ENCODE data around the gene SYNDIG1. TPM values are rescaled to one million over a fixed set of nuclear protein-coding genes. Genes with fewer than 3 reads are reported as not detected.

The SYNDIG1 gene
- total RNA-seq, 1 donor from 2014 or later: 0.49 TPM

- Mint-ChIP-seq H3K4me3 (no peak overlapping the region), H3K27ac (ENCODE audit: unreplicated experiment) (no peak overlapping the region), H3K36me3 (ENCODE audit: low read depth) (no peaks in the 10 kb centered on the region), H3K4me1 (peaks cover 20% of the 10 kb centered on the region), H3K9me3 (no peaks in the 10 kb centered on the region), H3K27me3 (ENCODE audit: low read depth) (no peaks in the 10 kb centered on the region)
- DNase-seq (ENCODE audit: low read depth, low spot score): no peak
- no peak for TF ChIP-seq CTCF (conservative IDR thresholded peaks at IDR 0.05)
These were observed 163.6 kb downstream of the SYNDIG1 start for GRCh38 chr20:24633026-24633425.

- Mint-ChIP-seq H3K27me3 (ENCODE audit: low read depth) (no peaks in the 10 kb centered on the region), H3K9me3 (no peaks in the 10 kb centered on the region), H3K27ac (ENCODE audit: unreplicated experiment) (no peak overlapping the region), H3K36me3 (ENCODE audit: low read depth) (no peaks in the 10 kb centered on the region), H3K4me1 (peaks cover 20% of the 10 kb centered on the region), H3K4me3 (no peak overlapping the region)
- DNase-seq (ENCODE audit: low read depth, low spot score): no peak
- no peak for TF ChIP-seq CTCF (conservative IDR thresholded peaks at IDR 0.05)
These were observed 164.1 kb downstream of the SYNDIG1 start for GRCh38 chr20:24633521-24633920.

GRCh38 chr20:24634855-24635254 is 165.4 kb downstream of the SYNDIG1 start:
- no peaks in the 10 kb centered on the region for H3K36me3 Mint-ChIP-seq (ENCODE audit: low read depth)
- no peak for DNase-seq (ENCODE audit: low read depth, low spot score)
- no peaks in the 10 kb centered on the region for H3K9me3 Mint-ChIP-seq
- peaks cover 20% of the 10 kb centered on the region for H3K4me1 Mint-ChIP-seq
- no peak overlapping the region for H3K27ac Mint-ChIP-seq (ENCODE audit: unreplicated experiment)
- no peak overlapping the region for H3K4me3 Mint-ChIP-seq
- H3K27me3 Mint-ChIP-seq (ENCODE audit: low read depth): no peaks in the 10 kb centered on the region
- TF ChIP-seq CTCF (conservative IDR thresholded peaks at IDR 0.05): no peak

GRCh38 chr20:24636626-24637025 is 167.2 kb downstream of the SYNDIG1 start:
- H3K27ac Mint-ChIP-seq (ENCODE audit: unreplicated experiment): no peak overlapping the region
- no peak overlapping the region for H3K4me3 Mint-ChIP-seq
- TF ChIP-seq CTCF (conservative IDR thresholded peaks at IDR 0.05): no peak
- H3K27me3 Mint-ChIP-seq (ENCODE audit: low read depth): no peaks in the 10 kb centered on the region
- H3K9me3 Mint-ChIP-seq: no peaks in the 10 kb centered on the region
- no peaks in the 10 kb centered on the region for H3K36me3 Mint-ChIP-seq (ENCODE audit: low read depth)
- H3K4me1 Mint-ChIP-seq: peaks cover 20% of the 10 kb centered on the region
- no peak for DNase-seq (ENCODE audit: low read depth, low spot score)

- no peak for TF ChIP-seq CTCF (conservative IDR thresholded peaks at IDR 0.05)
- no peak overlapping the region for H3K4me3 Mint-ChIP-seq
- H3K36me3 Mint-ChIP-seq (ENCODE audit: low read depth): no peaks in the 10 kb centered on the region
- no peaks in the 10 kb centered on the region for H3K27me3 Mint-ChIP-seq (ENCODE audit: low read depth)
- no peak for DNase-seq (ENCODE audit: low read depth, low spot score)
- H3K27ac Mint-ChIP-seq (ENCODE audit: unreplicated experiment): no peak overlapping the region
- H3K4me1 Mint-ChIP-seq: peaks cover 20% of the 10 kb centered on the region
- H3K9me3 Mint-ChIP-seq: no peaks in the 10 kb centered on the region
These were observed 167.7 kb downstream of the SYNDIG1 start for GRCh38 chr20:24637087-24637486.

GRCh38 chr20:24637941-24638340 is 168.5 kb downstream of the SYNDIG1 start:
- no peak for DNase-seq (ENCODE audit: low read depth, low spot score)
- Mint-ChIP-seq H3K9me3 (no peaks in the 10 kb centered on the region), H3K36me3 (ENCODE audit: low read depth) (no peaks in the 10 kb centered on the region), H3K27ac (ENCODE audit: unreplicated experiment) (no peak overlapping the region), H3K4me3 (no peak overlapping the region), H3K27me3 (ENCODE audit: low read depth) (no peaks in the 10 kb centered on the region), H3K4me1 (peaks cover 17% of the 10 kb centered on the region)
- TF ChIP-seq CTCF (conservative IDR thresholded peaks at IDR 0.05): no peak
